Ectodermal cell (in vitro differentiated cells): Measurements from ENCODE around the gene NYAP2.

Source experiments
- H3K27ac ChIP-seq: 2 replicates; pipeline ENCODE4 v1.7.0; 2013; ENCODE audit warnings: mild to moderate bottlenecking, low read depth, low read length; ENCODE audit not compliant: insufficient read depth, poor library complexity, severe bottlenecking
- H3K27me3 ChIP-seq: 2 replicates; pipeline ENCODE4 v1.7.0; 2013; ENCODE audit warnings: mild to moderate bottlenecking, low read length; ENCODE audit not compliant: insufficient read depth, control insufficient read depth, poor library complexity, severe bottlenecking
- H3K36me3 ChIP-seq: one replicate; pipeline ENCODE4 v1.7.0; 2013; ENCODE audit warnings: low read length; ENCODE audit not compliant: control insufficient read depth, insufficient read depth
- H3K4me1 ChIP-seq: one replicate; pipeline ENCODE4 v1.7.0; 2013; ENCODE audit warnings: low read length; ENCODE audit not compliant: control insufficient read depth, insufficient read depth
- H3K4me3 ChIP-seq: 2 replicates; pipeline ENCODE4 v1.7.0; 2013; ENCODE audit warnings: low read depth, low read length, control low read depth; ENCODE audit not compliant: insufficient read depth
- H3K9me3 ChIP-seq: 2 replicates; pipeline ENCODE4 v1.7.0; 2013; ENCODE audit warnings: mild to moderate bottlenecking, low read length, moderate library complexity; ENCODE audit not compliant: control insufficient read depth
- WGBS, 2 experiments: methylation state at CpG; one replicate each; pipeline ENCODE4 v1.1.7; 2013; ENCODE audit warnings: missing lambda C conversion rate in 2 of 2; 5-methylcytosine and 5-hydroxymethylcytosine counted together

Gene NYAP2

DNA sequence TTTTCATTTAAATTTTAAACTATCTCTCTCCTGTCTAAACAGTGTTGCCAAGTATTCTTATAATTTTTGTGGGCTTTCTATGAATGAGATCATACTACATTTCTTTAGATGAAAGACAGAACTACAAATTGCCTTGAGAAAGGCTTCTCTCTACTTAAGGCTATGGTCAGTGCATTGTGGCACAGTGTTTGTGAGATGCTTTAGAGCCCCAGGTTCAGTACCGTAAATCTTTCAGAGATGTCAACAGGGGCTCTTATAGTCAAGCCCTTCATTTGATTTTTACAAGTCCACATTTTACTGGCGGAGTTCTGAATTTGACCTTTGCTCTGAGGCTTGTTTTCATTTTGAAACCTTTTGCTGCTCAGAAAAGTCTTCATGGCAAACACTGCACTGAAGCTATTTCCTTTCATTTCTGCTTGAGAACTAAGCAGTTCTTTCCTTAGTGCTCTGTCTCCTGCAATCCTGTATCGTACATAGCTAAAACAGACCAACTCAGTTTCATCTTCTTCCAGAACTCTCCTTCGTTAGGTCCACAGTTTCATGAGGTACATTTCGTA is 175.2 kb downstream of the NYAP2 start:
- Histone ChIP-seq H3K27ac (no peak overlapping the region), H3K4me3 (no peak overlapping the region), H3K27me3 (no peaks in the 10 kb centered on the region), H3K36me3 (no peaks in the 10 kb centered on the region), H3K9me3 (no peaks in the 10 kb centered on the region), H3K4me1 (no peaks in the 10 kb centered on the region)
- WGBS, 2 experiments: 92% methylated on average over 5 of the region's 5 CpGs

DNA sequence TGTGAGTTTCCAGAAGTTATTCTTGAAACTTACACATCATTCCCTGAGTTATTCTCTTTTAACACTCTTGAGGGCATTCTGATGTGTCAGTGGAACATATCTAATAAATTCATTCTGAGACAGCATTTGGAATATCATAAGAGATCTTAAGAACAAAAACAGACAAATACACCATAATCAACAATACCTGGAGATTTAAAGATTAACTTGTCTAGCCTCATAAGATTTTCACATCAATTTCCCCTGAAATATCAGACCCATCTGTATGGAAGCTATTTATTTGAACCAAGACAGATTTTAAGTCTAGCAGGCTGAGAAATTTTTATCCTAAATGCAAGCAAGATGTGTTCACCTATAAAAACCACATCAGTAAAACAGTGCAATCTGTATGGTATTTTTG is 181.6 kb downstream of the NYAP2 start:
- Histone ChIP-seq H3K27me3 (no peaks in the 10 kb centered on the region), H3K4me3 (no peak overlapping the region), H3K4me1 (no peaks in the 10 kb centered on the region), H3K9me3 (no peaks in the 10 kb centered on the region), H3K27ac (no peak overlapping the region), H3K36me3 (no peaks in the 10 kb centered on the region)

DNA sequence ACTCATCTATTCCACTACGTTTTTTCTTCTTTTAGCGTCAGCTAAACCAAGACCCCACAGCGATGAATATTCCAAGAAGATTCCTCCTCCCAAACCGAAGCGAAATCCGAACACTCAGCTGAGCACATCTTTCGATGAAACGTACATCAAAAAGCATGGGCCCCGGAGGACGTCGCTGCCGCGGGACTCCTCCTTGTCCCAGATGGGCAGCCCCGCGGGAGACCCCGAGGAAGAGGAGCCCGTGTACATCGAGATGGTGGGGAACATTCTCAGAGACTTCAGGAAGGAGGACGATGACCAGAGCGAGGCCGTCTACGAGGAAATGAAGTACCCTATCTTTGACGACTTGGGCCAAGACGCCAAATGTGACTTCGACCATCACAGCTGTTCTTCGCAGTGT is 182.4 kb downstream of the NYAP2 start:
- no peaks in the 10 kb centered on the region for H3K36me3 ChIP-seq
- no peak overlapping the region for H3K27ac ChIP-seq
- H3K4me1 ChIP-seq: no peaks in the 10 kb centered on the region
- 96 to 97% methylated on average over 26 of the region's 26 CpGs for WGBS, 2 experiments
- no peaks in the 10 kb centered on the region for H3K27me3 ChIP-seq
- no peaks in the 10 kb centered on the region for H3K9me3 ChIP-seq
- H3K4me3 ChIP-seq: no peak overlapping the region

DNA sequence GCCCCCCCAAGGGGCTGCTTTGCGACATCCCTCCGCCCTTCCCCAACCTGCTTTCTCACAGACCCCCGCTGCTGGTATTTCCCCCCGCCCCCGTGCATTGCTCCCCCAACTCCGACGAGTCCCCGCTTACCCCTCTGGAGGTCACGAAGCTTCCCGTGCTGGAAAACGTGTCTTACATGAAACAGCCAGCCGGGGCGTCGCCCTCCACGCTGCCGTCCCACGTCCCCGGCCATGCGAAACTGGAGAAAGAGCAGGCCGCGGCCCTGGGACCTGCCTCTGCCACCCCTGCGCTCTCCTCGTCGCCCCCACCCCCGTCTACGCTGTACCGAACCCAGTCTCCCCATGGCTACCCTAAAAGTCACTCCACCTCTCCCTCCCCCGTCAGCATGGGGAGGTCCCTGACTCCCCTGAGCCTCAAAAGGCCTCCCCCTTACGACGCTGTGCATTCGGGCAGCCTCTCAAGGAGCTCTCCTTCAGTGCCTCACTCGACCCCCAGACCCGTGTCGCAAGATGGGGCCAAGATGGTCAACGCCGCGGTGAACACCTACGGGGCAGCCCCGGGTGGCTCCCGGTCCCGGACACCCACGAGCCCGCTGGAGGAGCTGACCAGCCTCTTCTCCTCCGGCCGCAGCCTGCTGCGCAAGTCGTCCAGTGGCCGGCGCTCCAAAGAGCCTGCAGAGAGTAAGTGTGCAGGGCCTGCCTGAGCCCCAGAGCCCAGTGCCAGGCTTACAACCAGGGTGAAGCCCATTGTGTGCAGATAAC is 183.0 kb downstream of the NYAP2 start:
- H3K4me3 ChIP-seq: no peak overlapping the region
- WGBS, 2 experiments: 95 to 97% methylated on average over 49 of the region's 49 CpGs
- no peaks in the 10 kb centered on the region for H3K9me3 ChIP-seq
- H3K36me3 ChIP-seq: no peaks in the 10 kb centered on the region
- no peak overlapping the region for H3K27ac ChIP-seq
- H3K4me1 ChIP-seq: no peaks in the 10 kb centered on the region
- H3K27me3 ChIP-seq: no peaks in the 10 kb centered on the region

DNA sequence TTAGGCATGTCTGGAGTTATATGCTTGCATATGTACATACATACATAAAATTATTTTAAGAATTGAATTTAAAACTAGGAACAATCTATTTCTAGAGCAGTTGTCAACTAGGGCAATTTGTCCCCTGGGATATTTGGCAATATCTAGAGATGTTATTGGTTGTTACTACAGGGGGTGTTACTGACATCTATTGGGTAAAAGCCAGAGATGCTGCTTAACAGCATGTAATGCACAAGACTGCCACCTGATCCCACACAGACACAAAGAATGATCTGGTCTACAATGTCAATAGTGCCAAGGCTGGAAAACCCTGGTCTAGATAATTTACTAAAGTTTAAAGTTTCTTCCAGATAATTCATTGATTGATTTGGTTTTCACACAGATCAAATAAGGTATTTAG is 185.3 kb downstream of the NYAP2 start:
- Histone ChIP-seq H3K4me3 (no peak overlapping the region), H3K9me3 (no peaks in the 10 kb centered on the region), H3K27me3 (no peaks in the 10 kb centered on the region), H3K27ac (no peak overlapping the region), H3K4me1 (no peaks in the 10 kb centered on the region), H3K36me3 (no peaks in the 10 kb centered on the region)

DNA sequence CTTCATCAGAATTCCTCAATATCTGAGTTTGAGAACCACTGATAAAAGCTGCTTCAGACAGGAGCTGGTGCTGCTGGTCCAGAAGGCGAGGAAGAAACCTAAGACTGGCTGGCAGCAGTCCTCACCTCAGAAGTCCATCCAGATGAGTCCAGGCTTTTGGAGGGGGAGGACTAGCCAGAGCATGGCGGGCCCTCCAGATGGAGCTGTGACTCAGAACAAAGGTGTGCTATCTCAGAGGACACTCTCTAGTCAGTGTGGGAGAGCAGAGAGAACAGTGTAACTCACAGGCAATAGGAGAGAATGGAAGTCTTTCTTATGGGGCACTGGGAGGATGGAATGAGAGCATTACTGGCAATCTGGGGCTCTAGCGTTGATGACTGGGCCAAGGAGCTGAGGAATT is 191.4 kb downstream of the NYAP2 start:
- H3K27ac ChIP-seq: no peak overlapping the region
- H3K4me3 ChIP-seq: no peak overlapping the region
- 93 to 95% methylated on average over 3 of the region's 3 CpGs for WGBS, 2 experiments
- no peaks in the 10 kb centered on the region for H3K36me3 ChIP-seq
- no peaks in the 10 kb centered on the region for H3K4me1 ChIP-seq
- H3K9me3 ChIP-seq: no peaks in the 10 kb centered on the region
- H3K27me3 ChIP-seq: no peaks in the 10 kb centered on the region

DNA sequence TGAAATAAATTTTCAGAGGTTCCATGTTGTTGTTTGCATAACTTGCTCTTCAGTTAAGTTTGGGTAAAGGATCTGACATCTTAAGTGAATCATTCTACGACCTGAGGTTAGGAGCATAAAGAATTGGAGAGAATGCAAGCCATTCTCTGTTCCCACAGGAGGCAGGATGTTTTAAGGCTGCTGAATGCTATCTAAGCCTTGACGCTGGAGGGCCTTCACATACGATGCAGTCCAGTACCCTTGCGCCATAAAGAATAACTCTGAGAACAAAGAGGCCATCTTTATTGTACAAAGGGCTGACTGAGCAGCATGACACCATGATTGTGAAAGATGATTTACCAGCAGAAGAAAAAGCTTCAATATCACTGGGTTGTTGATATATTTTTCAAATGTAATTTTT is 198.4 kb downstream of the NYAP2 start:
- WGBS, 2 experiments: 80 to 83% methylated on average over 4 of the region's 4 CpGs
- no peaks in the 10 kb centered on the region for H3K9me3 ChIP-seq
- no peak overlapping the region for H3K27ac ChIP-seq
- H3K4me3 ChIP-seq: no peak overlapping the region
- no peaks in the 10 kb centered on the region for H3K4me1 ChIP-seq
- no peaks in the 10 kb centered on the region for H3K27me3 ChIP-seq
- no peaks in the 10 kb centered on the region for H3K36me3 ChIP-seq

DNA sequence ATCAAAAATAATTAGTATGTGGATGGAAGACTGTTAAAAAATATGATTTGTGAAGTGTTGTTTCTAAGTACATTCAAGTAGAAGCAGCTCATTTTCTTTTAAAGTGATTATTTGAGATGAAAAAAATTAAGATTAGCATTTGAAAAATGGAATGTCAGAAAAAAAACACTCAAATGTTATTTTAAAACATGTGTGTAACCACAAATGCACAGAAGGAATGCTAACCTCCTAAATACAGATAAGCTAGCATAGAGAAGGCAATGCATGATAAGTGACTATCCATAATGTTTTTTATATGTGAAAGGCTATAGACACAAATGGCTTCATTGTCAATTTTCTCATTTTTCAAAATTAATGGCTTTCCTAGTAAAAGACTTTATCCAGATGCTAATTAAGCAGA is 198.9 kb downstream of the NYAP2 start:
- Histone ChIP-seq H3K9me3 (no peaks in the 10 kb centered on the region), H3K4me1 (no peaks in the 10 kb centered on the region), H3K36me3 (no peaks in the 10 kb centered on the region), H3K27ac (no peak overlapping the region), H3K4me3 (no peak overlapping the region), H3K27me3 (no peaks in the 10 kb centered on the region)

DNA sequence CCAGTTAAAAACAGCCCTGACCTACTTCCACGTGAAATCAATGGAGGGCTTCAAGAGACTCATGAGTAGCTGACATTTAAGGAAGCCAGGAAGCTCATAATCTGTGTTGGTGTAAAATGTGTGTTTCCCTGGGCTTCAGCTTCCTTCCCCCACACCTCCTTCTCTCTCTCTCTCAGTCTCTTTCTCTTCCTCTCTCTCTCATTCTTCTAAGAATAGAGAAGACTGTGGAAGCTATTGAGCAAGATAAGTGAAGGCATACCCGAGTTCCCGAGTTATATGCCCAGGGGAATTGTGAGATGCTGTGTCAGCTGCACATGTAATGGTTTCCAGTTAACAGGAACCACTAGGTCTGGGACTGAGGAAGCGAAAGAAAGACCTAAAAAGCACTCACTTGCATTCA is 199.4 kb downstream of the NYAP2 start:
- no peaks in the 10 kb centered on the region for H3K4me1 ChIP-seq
- no peaks in the 10 kb centered on the region for H3K9me3 ChIP-seq
- H3K36me3 ChIP-seq: no peaks in the 10 kb centered on the region
- WGBS, 2 experiments: 93 to 100% methylated on average over 3 to 4 of the region's 4 CpGs
- H3K27me3 ChIP-seq: no peaks in the 10 kb centered on the region
- no peak overlapping the region for H3K4me3 ChIP-seq
- H3K27ac ChIP-seq: no peak overlapping the region

DNA sequence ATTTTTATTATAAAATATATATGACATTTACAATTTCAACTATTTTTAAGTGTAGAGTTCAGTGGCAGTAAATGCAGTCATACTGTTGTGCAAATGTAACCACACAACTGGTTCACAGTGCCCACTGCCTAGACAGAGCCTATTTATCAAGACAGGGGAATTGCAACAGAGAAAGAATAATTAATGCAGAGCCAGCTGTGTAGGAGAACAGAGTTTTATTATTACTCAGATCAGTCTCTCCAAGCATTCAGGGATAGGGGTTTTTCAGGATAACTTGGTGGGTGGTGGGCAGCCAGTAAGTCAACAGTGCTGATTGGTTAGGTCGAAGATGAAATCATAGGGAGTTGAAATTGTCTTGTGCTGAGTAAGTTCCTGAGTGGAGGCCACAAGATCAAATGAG is 200.3 kb downstream of the NYAP2 start:
- Histone ChIP-seq H3K4me1 (no peaks in the 10 kb centered on the region), H3K36me3 (no peaks in the 10 kb centered on the region), H3K27ac (no peak overlapping the region), H3K4me3 (no peak overlapping the region), H3K9me3 (no peaks in the 10 kb centered on the region), H3K27me3 (no peaks in the 10 kb centered on the region)
- WGBS, 2 experiments: 86 to 97% methylated on average over 1 of the region's 1 CpG

DNA sequence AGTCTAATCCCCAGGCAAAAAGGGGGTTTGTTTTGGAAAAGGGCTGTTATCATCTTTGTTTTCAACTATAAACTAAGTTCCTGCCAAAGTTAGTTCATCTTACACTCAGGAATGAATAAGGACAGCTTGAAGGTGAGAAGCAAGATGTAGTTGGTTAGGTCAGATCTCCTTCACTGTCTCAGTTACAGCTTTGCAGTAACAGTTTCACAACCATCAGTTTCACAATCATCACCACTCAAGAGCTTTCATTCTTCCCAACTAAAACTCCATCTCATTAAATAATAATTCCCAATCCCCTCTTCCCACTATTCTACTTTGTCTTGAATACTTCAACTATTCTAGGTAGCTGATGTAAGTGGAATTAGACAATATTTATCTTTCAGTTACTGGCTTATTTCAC is 200.9 kb downstream of the NYAP2 start:
- Histone ChIP-seq H3K27me3 (no peaks in the 10 kb centered on the region), H3K4me3 (no peak overlapping the region)

More for the DNA sequence above, 200.9 kb downstream of the NYAP2 start:
- Histone ChIP-seq H3K4me1 (no peaks in the 10 kb centered on the region), H3K27ac (no peak overlapping the region), H3K9me3 (no peaks in the 10 kb centered on the region), H3K36me3 (no peaks in the 10 kb centered on the region)
